Fibroblast of the conjunctiva (primary cell): ENCODE data around the gene OR10J5.
"Not testable (repeated sequence)": the region's sequence is repeated elsewhere in the genome, so short reads cannot be mapped to it uniquely, and the experiment has no call there.

Experiments
- DNase-seq: peaks from one replicate; pipeline ENCODE4 v3.0.0-alpha.2; 2010; ENCODE audit warnings: low read depth

Gene OR10J5

GRCh38 chr1:159535907-159536306, at the start of gene OR10J5:
Gene OR10J5 (minus strand): TSS chr1:159536007. CDS start chr1:159536007, 0 bp downstream.
- DNase-seq: no peak

GRCh38 chr1:159584536-159584935, 48.7 kb upstream of the OR10J5 start:
- no peak for DNase-seq

- DNase-seq: no peak
Observed at GRCh38 chr1:159581422-159581821, 45.6 kb upstream of the OR10J5 start.

- no peak for DNase-seq
Observed at GRCh38 chr1:159580340-159580739, 44.5 kb upstream of the OR10J5 start.

GRCh38 chr1:159577446-159577845, 41.6 kb upstream of the OR10J5 start:
- DNase-seq: no peak

DNA sequence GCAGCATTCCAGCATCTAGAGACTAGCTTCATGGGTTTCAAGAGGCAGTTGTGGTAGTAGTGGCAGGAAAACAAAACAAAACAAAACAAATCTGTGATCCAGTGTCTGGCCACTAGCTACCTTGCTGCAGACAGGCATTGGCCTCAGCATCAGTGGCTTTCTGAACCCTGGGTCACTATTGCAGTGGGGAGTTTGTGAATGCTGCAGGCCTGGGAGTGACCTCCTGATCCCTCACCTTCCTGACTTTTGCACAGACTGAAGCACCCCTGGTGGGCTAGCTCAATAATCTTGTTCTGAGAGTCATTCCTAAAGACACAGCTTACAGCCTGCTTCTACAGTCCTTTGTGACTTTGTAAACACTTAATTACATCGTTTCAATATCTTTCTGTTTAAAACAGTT, 26.9 kb upstream of the OR10J5 start:
- no peak for DNase-seq

- no peak for DNase-seq
Observed at GRCh38 chr1:159561497-159561896, 25.7 kb upstream of the OR10J5 start.

DNA sequence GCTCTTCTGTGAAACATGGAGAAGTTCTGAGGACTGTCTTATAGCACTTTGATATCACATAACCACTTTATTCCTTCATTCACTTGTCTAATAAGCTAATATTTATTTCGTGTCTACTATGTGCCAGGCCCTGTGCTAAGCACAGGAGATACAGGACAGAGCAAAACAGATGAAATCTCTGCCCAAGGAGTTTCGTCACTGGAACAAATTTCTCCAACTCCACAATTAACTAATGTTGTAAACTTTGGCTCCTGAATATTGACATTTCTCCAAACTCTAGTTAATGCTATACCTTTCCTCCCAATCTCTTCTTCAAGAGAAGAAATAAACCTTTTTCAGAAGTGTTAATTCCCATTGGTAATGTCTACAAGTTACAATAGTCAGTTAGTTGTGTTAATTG, 24.8 kb upstream of the OR10J5 start:
- DNase-seq: no peak

DNA sequence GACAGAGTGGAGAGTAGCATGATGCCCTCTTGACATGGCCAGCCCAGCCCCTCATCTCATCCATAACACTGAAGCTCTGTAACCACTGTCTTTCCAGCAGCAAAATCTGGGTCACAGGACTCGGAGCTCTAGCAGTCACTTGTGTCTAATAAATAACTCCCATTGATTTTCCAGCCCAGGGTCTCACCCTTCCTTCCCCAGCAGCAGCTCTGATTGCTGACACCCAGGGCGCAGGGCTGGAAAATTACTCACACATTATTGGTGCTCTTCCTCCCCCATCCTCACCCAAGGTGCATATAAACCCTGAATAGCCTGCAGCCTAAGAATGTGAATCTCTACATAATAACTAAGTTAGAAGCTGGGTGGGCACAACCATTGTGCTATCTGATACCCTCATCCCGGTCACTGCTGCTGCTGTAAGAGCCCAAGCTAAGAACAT, 21.1 kb upstream of the OR10J5 start:
- DNase-seq: no peak

GRCh38 chr1:159554696-159555095, 18.9 kb upstream of the OR10J5 start:
- DNase-seq: no peak

DNA sequence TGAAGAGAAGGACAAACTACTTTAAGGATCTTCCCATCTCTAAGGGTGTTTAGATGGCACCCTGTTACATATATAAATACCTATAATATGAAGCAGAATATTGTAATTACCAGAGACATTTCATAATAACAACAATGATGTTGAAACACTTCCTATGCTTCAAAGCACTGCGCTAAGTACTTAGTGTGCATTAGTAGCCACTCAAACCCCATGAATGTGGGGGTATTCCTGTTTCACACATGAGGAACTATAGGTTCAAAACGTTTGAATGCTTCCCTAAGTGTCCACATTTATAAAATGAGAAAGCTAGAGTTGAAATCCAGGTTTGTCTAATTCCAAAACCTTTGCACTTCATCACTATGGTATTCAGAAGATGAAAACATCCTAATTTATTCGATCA, 18.5 kb upstream of the OR10J5 start:
- no peak for DNase-seq

GRCh38 chr1:159548126-159548525, 12.3 kb upstream of the OR10J5 start:
- no peak for DNase-seq

DNA sequence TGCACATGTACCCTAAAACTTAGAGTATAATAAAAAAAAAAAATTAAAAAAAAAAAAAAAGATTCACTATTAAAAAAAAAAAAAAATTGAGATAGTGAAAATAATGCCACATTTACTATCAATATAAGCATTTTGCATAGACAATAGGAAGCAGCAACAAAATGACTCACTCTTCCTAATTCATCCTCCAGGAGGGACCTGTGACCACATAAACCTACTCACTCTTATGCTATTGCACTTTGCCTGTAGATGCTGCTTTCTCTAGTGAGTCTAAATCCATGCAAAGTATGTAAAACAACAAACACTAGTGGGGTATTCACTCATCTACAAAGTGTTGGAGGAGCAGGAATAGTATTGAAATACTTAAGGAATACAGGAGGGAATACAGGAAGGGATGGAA, 2.9 kb downstream of the OR10J5 start:
- DNase-seq: no peak

- DNase-seq: not testable (repeated sequence)
Observed at GRCh38 chr1:159524792-159525191, 11.0 kb downstream of the OR10J5 start.

DNA sequence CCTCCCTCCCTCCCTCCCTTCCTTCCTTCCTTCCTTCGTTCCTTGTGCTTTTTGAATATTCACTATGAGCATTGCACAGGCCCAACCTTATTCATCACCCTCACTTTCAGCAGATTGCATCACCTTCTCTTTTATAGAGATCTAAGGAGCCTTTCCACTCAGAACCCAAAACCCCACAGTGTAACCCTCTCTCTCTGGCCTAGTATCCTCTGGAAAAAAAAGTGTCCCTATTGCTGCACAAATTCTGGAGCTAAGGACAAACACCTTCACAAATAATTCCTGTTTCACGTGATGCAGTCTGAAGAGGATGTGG, 25.6 kb downstream of the OR10J5 start:
- no peak for DNase-seq

DNA sequence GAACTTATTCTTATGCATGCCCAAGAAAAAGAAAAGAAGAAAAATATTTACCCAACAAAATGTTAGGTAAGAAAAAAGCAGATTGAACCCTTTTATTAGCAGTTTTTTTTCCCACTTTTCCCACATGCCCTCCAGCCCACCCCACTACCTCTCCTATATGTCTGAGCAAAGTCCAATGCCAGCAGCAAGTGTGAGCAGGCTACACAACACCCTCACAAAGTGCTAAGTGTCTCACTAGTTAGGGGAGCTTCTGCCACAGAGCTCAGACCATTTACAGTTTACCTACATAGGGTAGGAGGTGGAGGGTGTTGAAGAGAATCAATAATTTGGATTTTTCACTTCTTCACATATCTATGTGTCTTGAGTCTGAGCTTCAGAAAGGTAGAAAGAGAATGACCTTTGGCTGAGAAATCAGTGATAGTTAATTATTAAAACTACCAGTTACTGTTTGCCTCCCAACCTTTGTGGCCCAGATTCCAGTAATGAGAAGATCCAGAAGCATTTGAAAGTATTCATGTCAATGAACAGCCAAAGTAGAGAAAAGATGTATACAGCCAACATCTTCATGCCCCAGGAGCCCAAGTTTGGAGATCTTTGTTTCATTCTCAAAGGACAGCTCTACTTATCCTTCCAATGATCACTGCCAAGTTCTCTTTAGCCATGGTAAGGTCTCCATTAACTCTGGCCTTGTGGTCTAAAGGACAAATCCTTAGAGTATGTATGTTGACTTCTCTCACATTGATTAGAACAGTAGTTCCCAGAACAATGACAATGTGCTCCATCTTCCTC, 26.2 kb downstream of the OR10J5 start:
- DNase-seq: no peak

- DNase-seq: no peak
Observed at GRCh38 chr1:159508951-159509350, 26.9 kb downstream of the OR10J5 start.

- DNase-seq: no peak
Observed at GRCh38 chr1:159505676-159506075, 30.1 kb downstream of the OR10J5 start.

DNA sequence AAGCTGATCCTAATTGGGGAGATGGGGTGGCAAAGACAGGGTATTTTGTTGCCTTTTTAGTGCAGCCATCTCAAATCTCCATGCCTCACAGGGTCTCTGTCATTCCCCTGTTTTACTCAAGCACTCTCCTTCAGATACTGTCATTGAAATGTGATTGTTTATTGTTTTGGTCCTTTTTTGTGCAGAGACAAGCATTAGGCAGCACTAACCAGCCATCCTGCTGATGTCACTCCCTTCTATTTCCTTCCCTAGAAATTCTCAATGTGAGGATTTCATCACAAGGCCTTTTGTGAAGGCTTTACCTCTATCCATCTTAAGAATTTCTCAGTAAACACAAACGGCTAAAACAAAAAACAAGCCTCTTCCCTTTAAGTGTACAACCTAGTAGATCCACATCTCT, 34.7 kb downstream of the OR10J5 start:
- DNase-seq: no peak

- not testable (repeated sequence) for DNase-seq
Observed at GRCh38 chr1:159494513-159495210, 41.1 kb downstream of the OR10J5 start.

DNA sequence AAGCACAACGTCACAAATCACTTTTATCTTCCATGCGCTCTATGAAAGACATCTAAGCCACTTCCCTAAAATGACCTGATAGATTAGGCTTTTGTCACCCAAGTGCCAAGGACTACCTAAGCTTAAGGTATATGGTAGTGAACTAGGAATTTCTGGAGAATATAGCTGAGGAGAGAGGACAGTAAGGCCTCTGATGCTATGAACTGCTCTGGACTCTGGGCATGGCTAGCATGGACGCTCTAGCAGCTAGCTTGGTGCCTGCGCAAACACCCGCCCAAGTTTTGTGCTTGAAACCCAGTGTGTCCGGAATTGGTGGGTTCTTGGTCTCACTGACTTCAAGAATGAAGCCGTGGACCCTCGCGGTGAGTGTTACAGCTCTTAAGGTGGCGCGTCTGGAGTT, 42.5 kb downstream of the OR10J5 start:
- no peak for DNase-seq

- DNase-seq: no peak
Observed at GRCh38 chr1:159492575-159493323, 43.1 kb downstream of the OR10J5 start.
